Thoracic aorta (tissue), 2 donors: ENCODE data around the gene SNRPA1. TPM values are rescaled to one million over a fixed set of nuclear protein-coding genes. Genes with fewer than 3 reads are reported as not detected.

Experiments
- ATAC-seq: fragments of 150-250 bp; one replicate; pipeline ENCODE4 v1.8.0; 2017; ENCODE audit warnings: low read depth; ENCODE audit not compliant: insufficient number of reproducible peaks, low FRiP score
- DNase-seq: peaks from one replicate; pipeline ENCODE4 v3.0.0-alpha.2; 2020; ENCODE audit warnings: low spot score
- H3K27ac ChIP-seq, 2 donors: fragments of 200-600 bp; sonication (generic); 1 replicate in 1 of 2; 2 replicates in 1 of 2; pipeline ENCODE4 v1.5.1; 2016; ENCODE audit warnings: mild to moderate bottlenecking in 2 of 2, moderate library complexity in 2 of 2
- H3K27me3 ChIP-seq: fragments of 200-600 bp; sonication (generic); replicated peaks from 2 replicates; pipeline ENCODE4 v1.6.0; 2016; ENCODE audit warnings: mild to moderate bottlenecking; ENCODE audit not compliant: insufficient read depth
- H3K36me3 ChIP-seq: fragments of 200-600 bp; sonication (generic); one replicate; pipeline ENCODE4 v1.5.1; 2016
- H3K4me1 ChIP-seq, 2 donors: fragments of 200-600 bp; sonication (generic); 1 replicate in 1 of 2; 2 replicates in 1 of 2; pipeline versions ENCODE4 v1.5.1 to v1.6.0; 2016; ENCODE audit warnings: low read depth in 2 of 2, mild to moderate bottlenecking in 1 of 2; ENCODE audit not compliant: control insufficient read depth in 1 of 2
- H3K4me3 ChIP-seq: fragments of 200-600 bp; sonication (generic); 2 replicates; pipeline ENCODE4 v1.5.1; 2016; ENCODE audit warnings: mild to moderate bottlenecking
- H3K9me3 ChIP-seq: fragments of 200-600 bp; sonication (generic); 2 replicates; pipeline ENCODE4 v1.5.1; 2016
- total RNA-seq, 2 donors: library from RNA; depleted of rRNA; stranded (reverse); fragments of >200 nt; gene quantifications; one replicate each; pipeline versions ENCODE4 v1.1.0 to v1.2.3, GENCODE V29; 2016
- TF ChIP-seq, protein P1 (sequence below): fragments of 200-600 bp; sonication (generic); IDR thresholded peaks from one replicate; pipeline ENCODE4 v1.5.1; 2019; ENCODE audit warnings: antibody characterized with exemption

SNRPA1 gene
- total RNA-seq, 2 donors from 2014 or later: 31.0 to 60.0 TPM

DNA sequence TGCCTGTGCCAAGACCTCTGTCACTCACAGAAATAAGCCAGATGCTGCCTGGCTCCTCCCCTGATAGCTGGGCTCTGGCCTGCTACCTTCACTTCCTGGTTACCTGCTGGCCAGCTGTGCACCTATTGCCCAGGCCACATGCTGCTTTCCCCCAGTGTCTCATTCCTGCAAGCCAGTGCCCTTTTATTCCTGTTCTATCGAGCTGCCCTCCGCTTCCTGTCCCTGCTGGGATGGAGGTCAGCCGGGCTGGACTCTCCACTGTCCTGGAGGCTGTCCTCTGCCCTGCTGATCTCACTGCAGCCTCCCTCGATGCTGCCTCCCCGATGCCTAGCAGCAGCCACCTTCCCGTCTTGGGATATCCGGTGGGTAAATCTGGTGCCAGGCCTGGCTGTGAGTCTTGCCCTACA, 37.0 kb upstream of the SNRPA1 start:
- Histone ChIP-seq H3K9me3 (no peaks in the 10 kb centered on the region), H3K27me3 (no peaks in the 10 kb centered on the region), H3K4me1 (no peaks in the 10 kb centered on the region), H3K36me3 (no peaks in the 10 kb centered on the region), H3K27ac (no peak overlapping the region), H3K4me3 (no peak overlapping the region)
- no peak for ATAC-seq
- no peak for DNase-seq
- TF ChIP-seq, protein P1, sequence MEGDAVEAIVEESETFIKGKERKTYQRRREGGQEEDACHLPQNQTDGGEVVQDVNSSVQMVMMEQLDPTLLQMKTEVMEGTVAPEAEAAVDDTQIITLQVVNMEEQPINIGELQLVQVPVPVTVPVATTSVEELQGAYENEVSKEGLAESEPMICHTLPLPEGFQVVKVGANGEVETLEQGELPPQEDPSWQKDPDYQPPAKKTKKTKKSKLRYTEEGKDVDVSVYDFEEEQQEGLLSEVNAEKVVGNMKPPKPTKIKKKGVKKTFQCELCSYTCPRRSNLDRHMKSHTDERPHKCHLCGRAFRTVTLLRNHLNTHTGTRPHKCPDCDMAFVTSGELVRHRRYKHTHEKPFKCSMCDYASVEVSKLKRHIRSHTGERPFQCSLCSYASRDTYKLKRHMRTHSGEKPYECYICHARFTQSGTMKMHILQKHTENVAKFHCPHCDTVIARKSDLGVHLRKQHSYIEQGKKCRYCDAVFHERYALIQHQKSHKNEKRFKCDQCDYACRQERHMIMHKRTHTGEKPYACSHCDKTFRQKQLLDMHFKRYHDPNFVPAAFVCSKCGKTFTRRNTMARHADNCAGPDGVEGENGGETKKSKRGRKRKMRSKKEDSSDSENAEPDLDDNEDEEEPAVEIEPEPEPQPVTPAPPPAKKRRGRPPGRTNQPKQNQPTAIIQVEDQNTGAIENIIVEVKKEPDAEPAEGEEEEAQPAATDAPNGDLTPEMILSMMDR: no peak

DNA sequence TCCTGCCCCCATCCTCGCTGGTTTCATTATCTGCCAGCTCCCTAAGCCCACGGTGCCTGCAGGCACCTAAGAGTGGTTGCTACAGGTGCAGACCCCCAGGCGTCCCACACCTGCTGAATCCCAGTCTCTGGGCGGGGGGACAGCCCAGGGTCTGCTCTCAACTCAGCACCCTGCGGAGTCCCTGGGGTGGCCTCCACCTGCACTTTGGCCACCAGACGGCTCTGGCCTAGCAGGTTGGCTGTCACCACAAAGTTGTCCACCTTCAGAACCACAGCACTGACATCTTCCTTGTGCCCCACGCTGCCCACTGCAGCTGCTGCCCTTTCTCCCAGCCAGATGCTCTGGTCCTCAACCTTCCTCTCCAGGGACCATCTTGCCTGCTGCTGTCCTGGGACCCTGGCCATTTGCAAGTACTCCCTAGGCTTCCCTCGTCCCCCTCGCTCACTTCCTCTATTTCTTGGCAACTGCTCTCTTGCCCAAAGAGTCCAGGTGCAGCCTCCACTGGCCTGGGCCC, 34.9 kb upstream of the SNRPA1 start:
- H3K4me1 ChIP-seq: no peaks in the 10 kb centered on the region
- no peaks in the 10 kb centered on the region for H3K36me3 ChIP-seq
- DNase-seq (no peak), ATAC-seq (no peak)
- no peaks in the 10 kb centered on the region for H3K27me3 ChIP-seq
- TF ChIP-seq, protein P1: no peak
- H3K4me3 ChIP-seq: no peak overlapping the region
- H3K9me3 ChIP-seq: no peaks in the 10 kb centered on the region
- H3K27ac ChIP-seq: no peak overlapping the region

DNA sequence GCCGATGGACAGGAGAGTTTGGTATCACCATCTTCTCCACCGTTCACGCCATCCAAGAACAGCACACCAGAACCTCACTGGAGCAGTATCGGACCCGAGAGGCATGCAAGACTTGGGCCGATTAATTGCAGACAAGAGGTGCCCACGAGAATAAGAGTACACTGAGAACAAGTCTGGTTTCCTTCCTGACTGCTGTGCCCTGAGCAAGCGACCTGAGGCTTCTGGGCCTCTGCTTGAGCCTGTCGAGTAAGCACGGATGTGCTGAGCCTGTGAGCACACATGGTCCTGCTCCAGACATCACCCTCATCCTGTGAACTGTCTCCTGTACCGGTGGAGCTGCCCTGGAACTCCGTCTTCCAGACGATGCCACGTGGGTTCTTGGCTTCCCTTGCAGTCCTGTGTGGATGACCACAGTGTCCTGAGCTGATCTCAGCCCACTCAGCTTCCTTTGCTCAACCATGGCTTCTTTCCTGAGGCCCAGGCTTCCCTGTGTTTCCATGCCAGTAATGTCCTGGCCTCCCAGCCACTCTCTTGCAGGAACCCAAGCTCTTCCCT, 34.3 kb upstream of the SNRPA1 start:
- no peaks in the 10 kb centered on the region for H3K9me3 ChIP-seq
- no peak for DNase-seq
- no peaks in the 10 kb centered on the region for H3K36me3 ChIP-seq
- H3K4me3 ChIP-seq: no peak overlapping the region
- no peak for ATAC-seq
- H3K27ac ChIP-seq: no peak overlapping the region
- H3K27me3 ChIP-seq: no peaks in the 10 kb centered on the region
- TF ChIP-seq, protein P1: no peak
- no peaks in the 10 kb centered on the region for H3K4me1 ChIP-seq

DNA sequence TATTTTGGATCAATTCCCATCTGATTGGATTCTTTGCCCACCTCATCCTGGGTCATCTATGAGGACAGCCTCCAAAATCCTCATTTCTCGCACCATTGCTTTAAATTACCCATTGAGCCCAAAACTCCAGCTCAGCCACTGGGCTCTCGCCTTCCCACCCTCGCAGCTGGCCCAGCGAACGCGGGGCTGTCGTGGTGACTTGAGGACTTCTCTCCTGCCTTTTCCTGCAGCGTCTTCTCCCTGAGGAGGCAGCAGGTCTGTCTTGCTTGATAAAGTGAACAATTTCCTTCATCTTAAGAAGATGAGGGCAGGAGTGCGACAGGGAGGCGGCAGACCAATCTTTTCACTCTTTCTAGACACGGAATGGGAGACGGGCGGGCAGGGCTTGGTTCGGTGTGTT, 33.0 kb upstream of the SNRPA1 start:
- Histone ChIP-seq H3K4me3 (no peak overlapping the region), H3K36me3 (no peaks in the 10 kb centered on the region), H3K27me3 (no peaks in the 10 kb centered on the region), H3K4me1 (no peaks in the 10 kb centered on the region), H3K9me3 (no peaks in the 10 kb centered on the region), H3K27ac (no peak overlapping the region)
- DNase-seq: no peak
- ATAC-seq: no peak
- TF ChIP-seq, protein P1: no peak

DNA sequence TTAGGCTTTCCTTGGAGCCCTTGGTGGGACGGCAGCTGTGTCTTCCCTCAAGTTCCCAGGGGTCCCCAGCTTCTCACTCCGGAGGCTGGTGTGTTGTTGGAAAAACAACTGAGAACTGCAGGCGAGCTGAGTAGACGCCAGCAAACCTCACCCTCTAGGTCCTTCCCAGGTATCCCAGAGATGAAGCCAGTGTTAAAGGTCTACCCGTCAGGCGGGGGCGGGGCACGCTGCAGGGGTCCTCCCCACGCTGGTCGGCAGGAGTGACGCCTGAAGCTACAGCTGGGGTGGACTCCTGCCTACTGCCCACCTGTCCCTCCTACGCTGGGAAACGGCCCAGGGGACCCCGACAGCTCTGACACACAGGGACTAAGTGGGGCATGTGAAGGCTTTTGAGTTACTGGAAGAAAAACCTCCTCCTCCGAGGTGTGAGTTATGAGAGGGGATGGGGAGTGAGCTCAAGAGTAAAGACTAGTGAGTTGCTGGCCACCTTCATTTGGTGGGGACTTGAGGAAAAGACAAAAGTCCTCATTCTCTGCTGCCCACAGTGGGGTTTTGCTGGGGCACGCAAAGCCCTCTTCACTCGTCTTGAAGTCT, 32.2 kb upstream of the SNRPA1 start:
- Histone ChIP-seq H3K27me3 (no peaks in the 10 kb centered on the region), H3K4me3 (no peak overlapping the region), H3K36me3 (no peaks in the 10 kb centered on the region), H3K9me3 (no peaks in the 10 kb centered on the region), H3K4me1 (no peaks in the 10 kb centered on the region), H3K27ac (no peak overlapping the region)
- DNase-seq: no peak
- TF ChIP-seq, protein P1: no peak
- ATAC-seq: no peak
